Left hindlimb (tissue), 1 donor: ENCODE data around the gene HSDL2.
"Not testable (repeated sequence)": the region's sequence is repeated elsewhere in the genome, so short reads cannot be mapped to it uniquely, and the experiment has no call there.

Experiments used
- DNase-seq: peaks from one replicate; pipeline ENCODE4 v3.0.0-alpha.2; 2018

The HSDL2 gene

DNA sequence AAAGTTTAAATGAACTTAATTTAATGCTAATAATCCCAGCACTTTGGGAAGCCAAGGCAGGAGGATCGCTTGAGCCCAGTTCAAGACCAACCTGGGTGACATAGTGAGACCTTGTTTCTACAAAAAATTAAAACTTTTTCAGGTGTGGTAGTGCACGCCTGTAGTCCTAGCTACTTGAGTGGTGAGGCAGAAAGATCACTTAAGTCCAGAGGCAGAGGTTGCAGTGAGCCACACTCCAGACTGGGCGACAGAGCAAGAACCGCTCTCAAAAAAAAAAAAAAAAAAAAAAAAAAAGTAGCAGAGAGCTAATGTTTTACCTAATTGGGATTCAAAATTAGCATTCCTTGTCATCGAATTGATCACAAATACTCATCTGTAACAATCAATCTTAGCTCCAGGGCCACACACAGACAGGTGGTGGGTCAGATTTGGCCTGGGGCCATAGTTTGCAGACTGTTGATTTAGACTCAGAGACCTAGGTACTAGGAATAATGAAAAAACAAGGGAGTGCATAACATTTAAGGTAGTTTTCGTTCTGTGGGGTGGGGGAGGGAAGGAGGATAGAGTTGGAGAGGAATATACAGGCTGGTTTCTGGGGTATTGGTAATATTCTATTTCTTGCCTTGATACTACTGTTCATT lies 21.4 kb downstream of the HSDL2 start:
- no peak for DNase-seq

DNA sequence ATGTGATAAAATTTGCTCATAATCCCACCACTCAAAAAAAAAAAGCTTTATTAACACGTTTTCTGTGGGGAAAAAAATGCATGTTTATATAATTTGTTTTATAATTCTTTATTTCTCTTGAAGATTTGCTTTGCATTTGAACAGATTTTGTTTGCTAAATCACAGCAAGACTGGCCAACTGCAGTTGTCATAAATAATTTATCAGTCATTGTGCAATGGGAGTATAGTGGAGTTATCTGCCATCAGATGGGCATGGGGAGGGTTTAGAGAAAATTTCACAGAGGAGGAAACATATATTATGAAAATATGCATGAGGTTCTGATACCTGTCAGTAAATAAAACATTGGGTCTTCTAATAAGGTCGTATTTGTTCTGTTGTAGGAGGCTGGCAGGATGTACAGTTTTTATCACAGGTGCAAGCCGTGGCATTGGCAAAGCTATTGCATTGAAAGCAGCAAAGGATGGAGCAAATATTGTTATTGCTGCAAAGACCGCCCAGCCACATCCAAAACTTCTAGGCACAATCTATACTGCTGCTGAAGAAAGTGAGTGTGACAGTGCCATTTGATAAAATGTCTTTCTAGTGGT lies 23.8 kb downstream of the HSDL2 start:
- DNase-seq = no peak

GRCh38 chr9:112404508-112404932 lies 24.6 kb downstream of the HSDL2 start:
- DNase-seq = no peak

- DNase-seq = no peak
Observed at GRCh38 chr9:112408275-112408674, 28.4 kb downstream of the HSDL2 start.

DNA sequence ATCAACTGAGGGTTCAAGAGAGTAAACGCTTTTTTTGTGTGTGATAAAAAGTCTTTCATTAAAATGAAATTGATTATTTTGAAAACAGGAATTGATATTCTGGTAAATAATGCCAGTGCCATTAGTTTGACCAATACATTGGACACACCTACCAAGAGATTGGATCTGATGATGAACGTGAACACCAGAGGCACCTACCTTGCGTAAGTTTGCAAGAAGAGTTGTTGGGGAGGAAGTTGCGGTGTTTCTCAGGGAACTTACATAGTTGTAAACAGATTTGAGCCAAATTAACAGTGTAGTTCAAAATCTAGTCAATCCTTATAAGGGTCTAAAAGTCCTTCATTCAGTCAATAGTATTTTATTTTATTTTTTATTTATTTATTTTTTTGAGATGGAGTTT lies 28.9 kb downstream of the HSDL2 start:
- no peak for DNase-seq

DNA sequence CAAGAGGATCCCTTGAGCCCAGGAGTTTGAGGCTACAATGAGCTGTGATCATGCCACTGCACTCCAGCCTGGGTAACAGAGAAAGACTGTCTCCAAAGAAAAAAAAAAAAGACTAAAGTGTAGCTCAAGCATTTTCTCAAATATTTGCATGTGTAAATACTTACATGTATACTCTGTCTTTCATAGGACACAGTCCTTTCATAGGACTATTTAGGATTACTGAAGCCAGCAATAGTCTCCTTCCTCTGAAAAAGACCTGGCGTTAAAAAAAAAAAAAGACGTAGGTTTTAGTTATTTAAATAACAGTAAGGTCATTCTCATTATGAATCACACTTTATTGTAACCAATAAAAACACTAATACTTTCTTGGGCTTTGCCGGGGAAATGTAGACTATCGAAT lies 29.9 kb downstream of the HSDL2 start:
- DNase-seq = no peak

DNA sequence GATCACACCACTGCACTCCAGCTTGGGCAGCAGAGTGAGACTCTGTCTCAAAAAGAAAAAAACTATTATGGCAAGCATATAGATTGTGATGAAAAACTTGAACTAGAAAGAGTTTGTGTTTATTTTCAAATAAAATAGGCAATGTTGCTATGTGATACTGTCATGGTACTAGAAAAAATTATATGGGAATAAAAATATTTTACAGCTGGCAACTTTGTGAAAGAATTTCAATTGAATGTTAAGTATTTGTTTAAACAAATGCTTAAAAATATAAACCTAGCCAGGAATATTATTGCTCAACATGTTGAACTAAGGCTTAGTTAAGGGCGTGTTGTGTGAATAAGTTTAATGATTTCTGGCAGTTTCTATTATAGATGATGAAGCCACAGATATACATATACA lies 31.7 kb downstream of the HSDL2 start:
- no peak for DNase-seq

- DNase-seq = not testable (repeated sequence)
Observed at GRCh38 chr9:112413728-112414127, 33.8 kb downstream of the HSDL2 start.

- DNase-seq = no peak
Observed at GRCh38 chr9:112420208-112420607, 40.3 kb downstream of the HSDL2 start.

DNA sequence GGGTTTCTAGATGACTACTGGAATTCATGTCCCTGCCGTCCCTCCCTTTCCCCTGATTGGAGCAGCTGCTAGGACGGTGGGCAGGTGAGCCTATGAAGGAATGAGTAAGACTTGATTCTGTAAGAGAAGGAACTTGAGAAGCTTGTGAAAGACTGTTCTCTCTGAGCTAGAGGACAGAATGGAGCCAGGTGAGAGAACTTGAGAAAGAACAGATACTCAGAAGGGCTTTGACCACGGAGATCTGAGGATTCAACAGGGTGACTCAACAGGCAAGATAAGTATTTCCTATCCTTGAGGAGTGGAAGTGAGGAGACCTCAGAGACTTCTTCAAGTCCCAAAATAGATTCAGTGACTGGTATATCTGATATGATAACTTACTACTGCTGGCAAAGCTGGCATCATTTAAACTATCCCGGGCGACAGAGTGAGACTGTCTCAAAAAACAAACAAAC lies 41.9 kb downstream of the HSDL2 start:
- DNase-seq = no peak

DNA sequence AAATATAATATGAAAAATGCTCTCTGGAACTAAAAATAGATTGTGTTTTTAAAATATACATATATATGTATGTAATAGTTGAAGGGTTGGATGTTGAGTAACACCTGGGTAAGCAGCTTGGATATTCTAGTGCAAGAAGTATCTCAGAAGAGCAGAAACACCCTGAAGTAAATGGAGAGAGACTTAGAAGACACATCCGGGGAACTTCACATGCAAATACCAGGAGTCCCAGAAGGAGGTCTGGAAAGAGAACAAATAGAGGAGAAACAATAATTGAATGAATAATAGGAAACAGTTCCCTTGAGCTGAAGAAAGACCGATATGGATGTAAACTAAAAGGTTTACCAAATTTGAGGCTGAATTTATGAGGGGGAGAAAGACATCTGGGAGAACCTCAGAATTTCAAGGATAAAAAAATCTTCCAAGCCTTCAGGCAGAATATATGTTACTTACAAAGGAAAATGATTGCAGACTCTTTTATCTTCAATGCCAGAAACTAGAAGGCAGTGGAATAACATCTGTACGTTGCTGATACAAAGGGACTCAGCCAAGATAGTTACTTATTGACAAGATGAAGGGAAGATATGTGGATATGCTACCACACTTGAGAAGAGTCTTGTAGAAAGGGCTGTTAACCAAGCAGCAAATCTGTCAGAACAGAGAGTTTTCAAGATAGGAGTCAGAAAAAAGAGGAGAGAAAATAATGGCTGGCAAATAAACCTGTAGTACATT lies 42.7 kb downstream of the HSDL2 start:
- DNase-seq = no peak

- DNase-seq = no peak
Observed at GRCh38 chr9:112430006-112430522, 50.2 kb downstream of the HSDL2 start.

- DNase-seq = no peak
Observed at GRCh38 chr9:112433499-112434392, 53.8 kb downstream of the HSDL2 start.

DNA sequence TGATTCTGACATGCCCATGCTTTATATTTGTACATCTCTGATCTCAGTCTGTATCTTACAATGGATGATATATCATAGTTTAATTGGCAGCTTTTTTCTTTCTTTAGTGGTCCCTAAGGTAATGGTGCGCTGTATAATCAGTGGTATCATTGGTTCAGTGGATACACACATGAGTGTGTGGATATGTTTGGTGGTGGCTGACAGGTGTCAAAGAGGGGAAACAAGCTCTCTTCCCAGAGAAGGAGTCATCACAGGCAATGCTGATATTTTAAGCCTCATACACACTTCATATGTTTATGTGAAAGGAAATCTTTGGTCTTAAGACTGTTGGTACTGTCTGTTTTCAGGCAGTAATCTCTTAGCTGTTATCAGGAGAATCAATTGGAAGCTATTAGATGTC lies 54.6 kb downstream of the HSDL2 start:
- DNase-seq = no peak

GRCh38 chr9:112437406-112437805 lies 57.5 kb downstream of the HSDL2 start:
- no peak for DNase-seq

DNA sequence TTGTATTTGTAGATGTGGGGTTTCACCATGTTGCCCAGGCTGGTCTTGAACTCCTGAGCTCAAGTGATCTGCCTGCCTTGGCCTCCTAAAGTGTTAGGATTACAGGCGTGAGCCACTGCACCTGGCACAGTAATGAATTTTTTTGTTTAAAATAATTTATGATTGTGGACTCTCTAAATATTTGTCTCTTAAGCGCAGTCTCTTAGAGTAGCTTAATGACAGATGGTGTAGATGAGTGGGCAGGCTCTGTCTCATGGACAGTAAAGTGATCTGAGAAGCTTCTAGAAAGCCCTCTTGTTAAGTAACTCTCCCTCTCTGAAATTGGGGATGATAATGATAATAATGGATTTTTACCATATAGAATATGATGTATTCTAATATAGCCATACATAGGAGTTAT lies 59.3 kb downstream of the HSDL2 start:
- no peak for DNase-seq

DNA sequence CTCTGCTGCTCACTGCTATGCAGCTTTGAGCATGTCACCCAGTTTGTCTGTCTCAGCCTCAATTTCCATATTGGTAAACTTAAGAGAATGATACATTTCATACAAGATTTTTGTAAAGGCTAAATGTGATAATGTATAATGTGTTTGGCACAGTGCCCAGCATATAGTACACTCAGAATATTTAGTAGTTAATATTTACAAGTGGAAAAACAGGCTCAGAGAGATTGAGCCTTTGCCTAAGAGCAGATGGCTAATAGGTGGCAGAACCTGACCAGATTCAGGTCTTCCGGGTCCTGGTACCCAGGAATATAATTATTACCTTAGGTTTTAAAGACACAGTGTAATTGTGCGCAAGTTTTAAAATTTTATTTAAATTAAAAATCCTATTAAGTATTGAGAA lies 59.9 kb downstream of the HSDL2 start:
- no peak for DNase-seq

DNA sequence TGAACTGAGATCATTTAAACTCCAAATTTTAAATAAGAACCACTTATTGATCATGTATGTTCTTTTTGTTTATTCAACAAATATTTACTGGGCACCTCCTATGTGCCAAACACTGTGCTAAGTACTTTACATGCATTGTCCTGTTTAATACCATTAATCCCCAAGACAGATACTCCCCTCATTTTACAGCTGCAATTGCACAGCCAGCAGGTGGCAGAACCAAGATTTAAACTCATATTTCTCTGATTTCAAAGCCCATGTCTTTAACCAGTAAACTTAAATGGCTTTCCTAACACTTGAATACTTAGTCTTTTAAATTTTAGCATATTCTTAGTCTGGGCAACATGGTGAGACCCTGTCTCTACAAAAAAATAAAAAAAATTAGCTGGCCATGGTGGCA lies 63.3 kb downstream of the HSDL2 start:
- no peak for DNase-seq

DNA sequence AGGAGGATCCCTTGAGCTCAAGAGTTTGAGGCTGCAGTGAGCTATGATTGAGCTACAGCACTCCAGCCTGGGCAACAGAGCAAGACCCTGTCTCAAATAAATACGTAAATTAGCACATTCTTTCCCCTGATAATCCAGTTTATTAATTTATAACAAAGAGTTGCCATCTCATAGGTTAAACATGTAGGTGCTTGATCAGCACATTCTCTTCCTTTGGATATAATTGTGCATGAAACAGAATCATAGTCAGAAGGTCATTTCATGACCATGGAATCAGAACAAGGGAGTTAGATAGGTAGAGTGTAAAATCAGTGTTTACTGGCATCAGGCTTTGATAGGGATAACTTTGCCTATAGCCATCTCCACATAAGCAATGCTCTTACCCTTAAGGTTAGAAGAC lies 63.7 kb downstream of the HSDL2 start:
- DNase-seq = no peak

DNA sequence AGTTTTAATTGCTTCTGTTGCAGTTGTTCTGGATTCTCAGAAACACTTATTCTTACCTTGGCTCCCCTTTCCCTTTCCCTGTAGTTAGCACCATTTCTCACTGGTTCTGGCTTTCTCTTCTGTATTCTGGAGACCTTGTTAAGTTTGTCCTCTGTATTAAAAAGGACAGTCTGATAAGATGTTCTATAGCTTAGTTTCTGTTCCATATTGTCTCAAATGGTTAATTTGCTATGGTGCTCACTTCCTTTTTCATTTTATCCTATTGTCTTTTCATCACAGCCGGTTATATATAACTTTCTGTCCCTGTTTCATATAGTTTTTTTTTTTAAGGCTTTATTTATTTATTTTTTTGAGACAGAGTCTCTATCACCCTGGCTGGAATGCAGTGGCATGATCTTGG lies 65.3 kb downstream of the HSDL2 start:
- DNase-seq = no peak

- no peak for DNase-seq
Observed at GRCh38 chr9:112446080-112446479, 66.2 kb downstream of the HSDL2 start.

- DNase-seq = no peak
Observed at GRCh38 chr9:112446526-112446925, 66.6 kb downstream of the HSDL2 start.

DNA sequence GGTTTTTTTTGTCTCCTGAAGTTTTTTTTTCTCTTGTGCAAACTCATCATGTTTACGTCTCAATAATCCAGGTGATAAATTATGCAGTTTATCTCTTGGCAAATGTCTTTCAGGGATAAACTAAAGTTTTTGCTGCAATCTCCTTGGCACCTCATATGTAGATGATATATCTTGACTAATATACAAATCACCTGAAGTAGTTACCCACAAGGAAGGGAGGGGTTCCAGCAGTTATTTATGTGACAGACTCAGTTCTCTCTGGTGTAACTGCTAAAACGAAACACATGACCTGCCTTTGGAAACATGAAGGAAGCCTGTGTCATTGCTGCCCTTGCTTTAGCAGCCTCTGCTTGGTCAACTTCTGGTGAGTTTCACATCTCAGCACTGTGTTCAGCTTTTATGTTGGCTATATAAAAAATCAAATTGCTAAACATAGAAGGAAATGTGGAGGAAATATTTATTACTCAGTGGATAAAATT lies 67.4 kb downstream of the HSDL2 start:
- DNase-seq = no peak
